GM12878 (cell line): ENCODE results near the gene HIKESHI. TPM values are rescaled to one million over a fixed set of nuclear protein-coding genes. Genes with fewer than 3 reads are reported as not detected.

ENCODE experiments used
- ATAC-seq: fragments of 200-7000 bp; cut with Tn5 transposase; 3 replicates; pipeline ENCODE4 v1.9.1; 2020; ENCODE audit warnings: mild to moderate bottlenecking, moderate library complexity
- BruUV-seq: library from RNA; stranded (reverse); fragments of 400-500 nt; replicated peaks from 2 replicates; lab custom pipeline; 2021; lab: Mats Ljungman, UMichigan
- CTCF ChIA-PET: fragments of 300-600 bp; sonication (Branson Sonifier 250); formaldehyde crosslinking; extraction: SDS; loops from one replicate; lab custom pipeline; 2021; ENCODE audit warnings: inconsistent platforms; lab: Yijun Ruan, JAX
- POLR2A ChIA-PET: fragments of 350-600 bp; formaldehyde crosslinking; extraction: SDS; loops from one replicate; lab custom pipeline; 2021; ENCODE audit warnings: inconsistent platforms; lab: Charles Lee
- RAD21 ChIA-PET: fragments of 300-600 bp; sonication (Branson Sonifier 250); formaldehyde crosslinking; loops from one replicate; lab custom pipeline; 2023; ENCODE audit warnings: antibody characterized with exemption; ENCODE audit not compliant: unreplicated experiment; lab: Charles Lee
- SMC1A ChIA-PET: fragments of 300-600 bp; sonication (Branson Sonifier 250); formaldehyde crosslinking; loops from one replicate; lab custom pipeline; 2023; ENCODE audit not compliant: unreplicated experiment, uncharacterized antibody; lab: Charles Lee
- DNase-seq: peaks from one replicate; pipeline ENCODE4 v3.0.0-alpha.2; 2011; ENCODE audit warnings: low read depth, low spot score
- FAIRE-seq: peaks from 3 replicates; lab custom pipeline; 2011; peaks lifted over from hg19 to GRCh38; lab: Jason Lieb, UNC
- H2AFZ ChIP-seq: 2 replicates; pipeline ENCODE4 v1.6.0; 2011; ENCODE audit warnings: low read depth, low read length, control low read depth; ENCODE audit not compliant: control insufficient read depth
- H3K27ac ChIP-seq: 2 replicates; pipeline ENCODE4 v1.5.1; 2011; ENCODE audit warnings: control low read depth; ENCODE audit not compliant: control insufficient read depth, insufficient read depth
- H3K27me3 ChIP-seq, 2 experiments: replicated peaks in 1 of 2; 2 replicates each; pipeline versions ENCODE4 v1.6.0 to v1.6.1; 2011; ENCODE audit warnings: low read length in 1 of 2; ENCODE audit not compliant: control insufficient read depth in 2 of 2, insufficient read depth in 2 of 2
- H3K36me3 ChIP-seq, 2 experiments: 2 replicates each; pipeline ENCODE4 v1.5.1; 2011; ENCODE audit warnings: low read length in 1 of 2; ENCODE audit not compliant: control insufficient read depth in 2 of 2, insufficient read depth in 2 of 2
- H3K4me1 ChIP-seq: 2 replicates; pipeline ENCODE4 v1.6.1; 2011; ENCODE audit warnings: mild to moderate bottlenecking, low read length, moderate library complexity, mixed read lengths; ENCODE audit not compliant: control insufficient read depth, insufficient read depth
- H3K4me2 ChIP-seq: 2 replicates; pipeline ENCODE4 v1.6.0; 2011; ENCODE audit warnings: control low read depth; ENCODE audit not compliant: control insufficient read depth, insufficient read depth
- H3K4me3 ChIP-seq: fragments of 200-600 bp; sonication (generic); 2 replicates; pipeline ENCODE4 v1.5.1; 2016
- H3K79me2 ChIP-seq: 2 replicates; pipeline ENCODE4 v1.6.0; 2011; ENCODE audit warnings: low read length; ENCODE audit not compliant: control insufficient read depth, insufficient read depth
- H3K9ac ChIP-seq: 2 replicates; pipeline ENCODE4 v1.8.0; 2011; ENCODE audit warnings: low read length, control low read depth, mixed read lengths; ENCODE audit not compliant: control insufficient read depth, insufficient read depth
- H3K9me3 ChIP-seq: replicated peaks from 3 replicates; pipeline ENCODE4 v1.5.1; 2011; ENCODE audit warnings: mild to moderate bottlenecking, low read length; ENCODE audit not compliant: control insufficient read depth, insufficient read depth
- H4K20me1 ChIP-seq: 2 replicates; pipeline ENCODE4 v1.6.0; 2011; ENCODE audit not compliant: control insufficient read depth, insufficient read depth
- CBFB ChIP-seq: IDR thresholded peaks from 2 replicates; pipeline ENCODE4 v1.6.1; 2016; ENCODE audit warnings: antibody characterized with exemption, low read depth
- E2F4 ChIP-seq: IDR thresholded peaks from 2 replicates; pipeline ENCODE4 v1.6.1; 2012; ENCODE audit warnings: low read depth, low read length, improper control_type of control experiment
- HCFC1 ChIP-seq: fragments of 150-350 bp; IDR thresholded peaks from 2 replicates; pipeline ENCODE4 v1.6.1; 2014; ENCODE audit warnings: low read length
- PBX3 ChIP-seq: IDR thresholded peaks from 2 replicates; pipeline ENCODE4 v1.6.1; 2011; ENCODE audit warnings: mild to moderate bottlenecking, low read depth, low read length, moderate library complexity; ENCODE audit not compliant: insufficient replicate concordance
- RAD21 ChIP-seq: IDR thresholded peaks from 2 replicates; pipeline ENCODE4 v1.6.1; 2011; ENCODE audit warnings: mild to moderate bottlenecking, low read depth, low read length, moderate library complexity; ENCODE audit not compliant: insufficient read depth
- RAD51 ChIP-seq: fragments of 450-650 bp; IDR thresholded peaks from 2 replicates; pipeline ENCODE4 v1.6.1; 2016; ENCODE audit warnings: moderate library complexity, mild to moderate bottlenecking, inconsistent platforms
- RCOR1 ChIP-seq: conservative IDR thresholded peaks from 2 replicates; pipeline ENCODE4 v1.6.1; 2012; ENCODE audit warnings: low read depth, low read length, improper control_type of control experiment
- SP1 ChIP-seq: IDR thresholded peaks from one replicate; pipeline ENCODE4 v1.6.1; 2011; ENCODE audit warnings: low read depth, low read length
- SPI1 ChIP-seq: IDR thresholded peaks from 2 replicates; pipeline ENCODE4 v1.6.1; 2011; ENCODE audit warnings: low read depth, mild to moderate bottlenecking, low read length, moderate library complexity, borderline replicate concordance; ENCODE audit not compliant: insufficient read depth
- SUZ12 ChIP-seq: fragments of 200-600 bp; sonication (generic); IDR thresholded peaks from one replicate; pipeline ENCODE4 v1.6.1; 2018; ENCODE audit warnings: antibody characterized with exemption, mild to moderate bottlenecking; ENCODE audit not compliant: unreplicated experiment
- WRNIP1 ChIP-seq: IDR thresholded peaks from 2 replicates; pipeline ENCODE4 v1.6.1; 2011; ENCODE audit warnings: low read depth, low read length, improper control_type of control experiment, borderline replicate concordance
- WGBS: methylation state at CpG from one replicate; pipeline ENCODE4 v1.1.6; 2016; ENCODE audit warnings: low lambda C conversion rate; ENCODE audit not compliant: insufficient replicate concordance, insufficient coverage; ENCODE audit errors: missing lambda C conversion rate; 5-methylcytosine and 5-hydroxymethylcytosine counted together
- in situ Hi-C: fragments of 300-500 bp; cut with MboI; formaldehyde crosslinking; loops from 9 replicates; pipeline ENCODE4 v1.14.3; 2018; ENCODE audit warnings: mixed read lengths
- intact Hi-C: fragments of 100-400 bp; cut with micrococcal nuclease; formaldehyde crosslinking; loops from one replicate; pipeline ENCODE4 v1.14.2; 2022; ENCODE audit not compliant: unreplicated experiment
- polyA plus RNA-seq, 11 experiments: library from polyadenylated mRNA; depleted of rRNA in 4 of 11; unstranded in 6 of 11; stranded (reverse) in 5 of 11; fragments of >200 nt; fragmentation: Nextera tagmentation in 4 of 11; fragmentation: Illumina TruSeq in 1 of 11; extraction: Ambion mirVana in 4 of 11; extraction: Trizol in 1 of 11; gene quantifications; 1 replicate in 1 of 11; 2 replicates in 10 of 11; pipeline versions ENCODE4 v1.2.1 to v1.2.3, GENCODE V29; 2011 to 2016; ENCODE audit warnings: inconsistent platforms in 2 of 11, missing spikeins in 2 of 11, low read depth in 1 of 11
- total RNA-seq, 4 experiments: library from RNA; depleted of rRNA in 3 of 4; stranded (reverse); fragments of >200 nt in 3 of 4; fragmentation: Illumina TruSeq in 1 of 4; extraction: Trizol in 1 of 4; gene quantifications; 2 replicates each; pipeline versions ENCODE4 v1.2.1 to v1.2.3, GENCODE V29; 2013 to 2021

Gene HIKESHI
- total and polyA plus RNA-seq, 10 of the 15 experiments (the other 5 are each of a cell fraction or from before 2014, with no cell fraction given): 42.3 to 228 (median 85.7) TPM

GRCh38 chr11:86386283-86386682, 84.2 kb downstream of the HIKESHI start:
- FAIRE-seq: no peak
- no peak for DNase-seq
- Histone ChIP-seq H4K20me1 (no peaks in the 10 kb centered on the region), H3K4me2 (no peak overlapping the region), H3K4me3 (no peak overlapping the region), H3K27me3 (no peaks in the 10 kb centered on the region; a peak in 1 of 4 replicates), H3K27ac (no peak overlapping the region), H3K79me2 (no peaks in the 10 kb centered on the region), H3K9ac (no peak overlapping the region), H3K36me3 (no peaks in the 10 kb centered on the region), H3K4me1 (no peaks in the 10 kb centered on the region), H3K9me3 (no peaks in the 10 kb centered on the region), H2AFZ (no peak overlapping the region)
- no TSS peak for BruUV-seq
- in situ Hi-C loops (no loop called here), intact Hi-C loops (no loop called here)
- RAD21 ChIA-PET: no interaction called here
- CTCF ChIA-PET: no interaction called here
- WGBS: 93% methylated on average over 2 of the region's 2 CpGs
- no peak for ATAC-seq
- no peak for TF ChIP-seq SPI1
- no peak for TF ChIP-seq PBX3
- TF ChIP-seq RAD51: no peak
- TF ChIP-seq RAD21: no peak
- no peak for TF ChIP-seq E2F4
- TF ChIP-seq CBFB: no peak
- TF ChIP-seq SUZ12: no peak
- no peak for TF ChIP-seq WRNIP1
- no peak for TF ChIP-seq RCOR1
- TF ChIP-seq SP1: no peak
- no peak for TF ChIP-seq HCFC1
- POLR2A ChIA-PET: no interaction called here
- SMC1A ChIA-PET: interaction anchor here (1.2 kb wide), 1 partner anchor 33 kb away, joined by 3 read pairs; no protein-coding TSS in a partner anchor
